Measurements from ENCODE around the gene RPS6KA4.

GRCh38 chr11:64314805-64315561, 44.0 kb upstream of the RPS6KA4 start:
- TF ChIP-seq POLR2AphosphoS5 (IDR thresholded peaks at IDR 0.05) (no peak), POLR2A (IDR thresholded peaks at IDR 0.05) (no peak), CTCF (IDR thresholded peaks at IDR 0.05) (no peak)

Data from sigmoid colon (tissue), 4 donors.